Immature natural killer cell (primary cell): Measurements from ENCODE around the gene GIGYF1. TPM values are rescaled to one million over a fixed set of nuclear protein-coding genes. Genes with fewer than 3 reads are reported as not detected.
"Not testable (repeated sequence)": the region's sequence is repeated elsewhere in the genome, so short reads cannot be mapped to it uniquely, and the experiment has no call there.

Source experiments
- DNase-seq, 3 donors: peaks; one replicate each; pipeline ENCODE4 v3.0.0; 2022; ENCODE audit warnings: mixed read lengths in 1 of 3
- H3K27ac Mint-ChIP-seq, 6 donors: one replicate each; pipeline ENCODE4 v1.8.0; 2020; ENCODE audit warnings: mixed read lengths in 6 of 6, mild to moderate bottlenecking in 5 of 6, inconsistent platforms in 4 of 6, moderate library complexity in 3 of 6
- H3K27me3 Mint-ChIP-seq, 3 donors: one replicate each; pipeline ENCODE4 v1.8.0; 2020 to 2021; ENCODE audit warnings: low read depth in 3 of 3, mild to moderate bottlenecking in 3 of 3, mixed read lengths in 3 of 3, moderate library complexity in 3 of 3, inconsistent platforms in 1 of 3
- H3K36me3 Mint-ChIP-seq, 3 donors: one replicate each; pipeline ENCODE4 v1.8.0; 2020; ENCODE audit warnings: mixed read lengths in 3 of 3, inconsistent platforms in 2 of 3, mild to moderate bottlenecking in 2 of 3
- H3K4me1 Mint-ChIP-seq, 2 donors: one replicate each; pipeline ENCODE4 v1.8.0; 2020; ENCODE audit warnings: inconsistent platforms in 2 of 2, mild to moderate bottlenecking in 2 of 2, mixed read lengths in 2 of 2, moderate library complexity in 1 of 2
- H3K4me3 Mint-ChIP-seq, 5 donors: one replicate each; pipeline ENCODE4 v1.8.0; 2020; ENCODE audit warnings: mild to moderate bottlenecking in 5 of 5, mixed read lengths in 5 of 5, inconsistent platforms in 3 of 5, moderate library complexity in 3 of 5
- H3K9me3 Mint-ChIP-seq, 6 donors: one replicate each; pipeline ENCODE4 v1.8.0; 2020; ENCODE audit warnings: mild to moderate bottlenecking in 6 of 6, mixed read lengths in 6 of 6, inconsistent platforms in 4 of 6, moderate library complexity in 3 of 6
- polyA plus RNA-seq, 3 donors: library from polyadenylated mRNA; unstranded; fragments of 300-500 nt; fragmentation: Illumina TruSeq; gene quantifications; one replicate each; pipeline ENCODE4 v1.2.3, GENCODE V29; 2021

Gene GIGYF1
- polyA plus RNA-seq: 1 to 10 TPM in 1 of 3 donors, under 1 TPM in 2; 0.03 to 2.0 (median 0.47) TPM

DNA sequence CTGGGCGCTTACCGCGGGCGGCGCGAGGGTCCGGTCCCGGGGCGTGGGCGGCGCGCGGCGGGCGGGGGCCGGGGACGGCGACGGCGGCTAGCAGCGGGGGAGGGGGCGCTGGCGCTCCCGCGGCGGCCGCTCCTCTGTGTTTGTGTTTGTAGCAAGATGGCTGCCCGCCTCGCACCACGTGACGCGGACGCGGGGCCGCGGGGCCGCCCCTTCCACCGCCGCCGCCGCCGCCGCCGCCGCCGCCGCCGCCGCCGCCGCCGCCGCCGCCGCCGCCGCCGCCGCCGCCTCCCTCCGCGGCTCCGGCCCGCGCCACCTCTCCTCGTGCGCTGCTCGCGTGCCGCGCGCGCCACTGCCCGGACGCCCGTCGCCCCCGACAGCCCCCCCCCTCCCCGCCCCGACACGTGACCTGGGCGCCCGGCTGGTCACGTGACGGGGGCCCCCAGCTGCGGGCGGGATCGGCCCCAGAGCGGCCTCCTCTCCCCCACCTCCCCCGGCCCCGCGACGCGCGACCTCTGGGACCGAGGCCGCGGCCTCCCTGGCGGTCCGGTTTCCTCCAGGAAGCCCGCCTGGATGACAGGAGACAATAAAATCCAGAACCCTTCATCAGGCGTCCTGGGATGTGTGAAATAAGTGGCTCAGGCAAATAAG lies at the start of gene GIGYF1:
Gene GIGYF1, minus strand, starts transcription at position 153 of the 648 bp plus-strand sequence. CDS start 6,012 bp downstream, outside the sequence.
- H3K36me3 Mint-ChIP-seq: no peaks in the 10 kb centered on the region
- H3K9me3 Mint-ChIP-seq: no peaks in the 10 kb centered on the region

DNA sequence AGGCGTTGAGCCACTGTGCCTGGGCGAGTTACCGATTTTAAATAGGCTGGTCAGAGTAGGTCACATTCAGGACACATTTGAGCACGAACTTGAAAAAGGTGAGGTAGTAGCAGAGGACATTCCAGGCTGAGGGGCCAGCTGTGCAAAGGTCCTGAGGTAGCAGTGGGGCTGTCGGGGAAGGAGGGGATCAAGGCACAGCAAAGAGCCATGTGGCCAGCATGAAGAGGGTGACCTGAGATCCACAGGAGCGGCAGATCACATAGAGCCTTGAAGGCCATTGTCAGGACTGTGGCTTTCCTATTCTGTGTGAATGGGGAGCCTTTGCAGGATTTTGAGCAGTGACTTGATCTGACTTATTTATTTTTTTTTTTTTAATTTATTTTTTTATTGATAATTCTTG lies 45.9 kb upstream of the GIGYF1 start:
- peaks cover 0 to 1% of the 10 kb centered on the region in 2 donors for H3K4me1 Mint-ChIP-seq
- peaks cover 0 to 5% (median 3%) of the 10 kb centered on the region in 3 donors for H3K27me3 Mint-ChIP-seq
- H3K9me3 Mint-ChIP-seq: peaks cover 0 to 2% (median 0%) of the 10 kb centered on the region in 6 donors
- no peak overlapping the region for H3K4me3 Mint-ChIP-seq
- H3K36me3 Mint-ChIP-seq: peaks cover 0 to 4% (median 0%) of the 10 kb centered on the region in 3 donors
- DNase-seq: no peak
- no peak overlapping the region for H3K27ac Mint-ChIP-seq

More for the DNA sequence above, at the start of gene GIGYF1:
- Mint-ChIP-seq H3K27ac (peak within 1 kb of the TSS; percentile 85 to 97 (median 92)), H3K4me3 (peak within 1 kb of the TSS; percentile 90 to 96 (median 94)), H3K4me1 (peaks cover 27 to 40% of the 10 kb centered on the region in 2 donors), H3K27me3 (peaks cover 9 to 20% (median 17%) of the 10 kb centered on the region in 3 donors)
- peak; percentile 69 to 73 (median 71) for DNase-seq

DNA sequence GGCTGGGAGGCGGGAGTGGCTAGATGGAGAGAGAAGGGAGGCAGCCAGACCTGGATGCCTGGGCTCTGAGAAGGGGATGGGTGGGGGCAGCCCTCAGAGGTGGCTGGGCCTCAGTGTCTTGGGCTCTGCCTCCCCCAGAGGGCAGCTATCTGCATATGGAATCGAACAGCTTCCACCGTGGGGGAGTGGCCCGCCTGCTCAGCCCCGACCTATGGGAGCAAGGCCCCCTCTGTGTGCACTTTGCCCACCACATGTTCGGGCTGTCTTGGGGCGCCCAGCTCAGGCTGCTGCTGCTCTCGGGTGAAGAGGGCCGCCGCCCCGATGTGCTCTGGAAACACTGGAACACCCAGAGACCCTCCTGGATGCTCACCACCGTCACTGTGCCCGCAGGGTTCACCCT lies 42.6 kb upstream of the GIGYF1 start:
- no peaks in the 10 kb centered on the region for H3K4me1 Mint-ChIP-seq
- H3K27ac Mint-ChIP-seq: no peak overlapping the region
- no peaks in the 10 kb centered on the region for H3K36me3 Mint-ChIP-seq
- no peak overlapping the region for H3K4me3 Mint-ChIP-seq
- no peak for DNase-seq
- H3K9me3 Mint-ChIP-seq: no peaks in the 10 kb centered on the region
- H3K27me3 Mint-ChIP-seq: peaks cover 0 to 5% (median 5%) of the 10 kb centered on the region in 3 donors

DNA sequence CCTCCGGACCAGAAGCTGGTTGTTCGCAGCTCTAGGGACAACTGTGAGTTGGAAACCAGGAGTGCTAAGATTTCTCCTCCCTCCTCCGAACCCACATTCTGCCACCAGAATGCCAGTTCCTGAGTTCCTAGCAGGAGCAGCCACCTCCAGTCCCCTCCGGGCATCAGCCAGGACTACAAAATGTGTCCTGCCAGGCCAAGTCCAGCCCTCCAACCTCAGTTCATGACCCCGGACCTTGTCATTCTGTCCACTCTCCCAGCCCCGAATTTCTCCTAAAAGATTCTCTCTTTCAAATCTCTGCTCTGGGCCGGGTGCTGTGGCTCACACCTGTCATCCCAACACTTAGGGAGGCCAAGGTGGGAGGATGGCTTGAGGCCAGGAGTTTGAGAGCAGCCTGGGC lies 41.7 kb upstream of the GIGYF1 start:
- Mint-ChIP-seq H3K27ac (no peak overlapping the region), H3K9me3 (no peaks in the 10 kb centered on the region), H3K4me3 (no peak overlapping the region), H3K27me3 (peaks cover 4 to 5% (median 5%) of the 10 kb centered on the region in 3 donors), H3K36me3 (no peaks in the 10 kb centered on the region), H3K4me1 (no peaks in the 10 kb centered on the region)
- no peak for DNase-seq

DNA sequence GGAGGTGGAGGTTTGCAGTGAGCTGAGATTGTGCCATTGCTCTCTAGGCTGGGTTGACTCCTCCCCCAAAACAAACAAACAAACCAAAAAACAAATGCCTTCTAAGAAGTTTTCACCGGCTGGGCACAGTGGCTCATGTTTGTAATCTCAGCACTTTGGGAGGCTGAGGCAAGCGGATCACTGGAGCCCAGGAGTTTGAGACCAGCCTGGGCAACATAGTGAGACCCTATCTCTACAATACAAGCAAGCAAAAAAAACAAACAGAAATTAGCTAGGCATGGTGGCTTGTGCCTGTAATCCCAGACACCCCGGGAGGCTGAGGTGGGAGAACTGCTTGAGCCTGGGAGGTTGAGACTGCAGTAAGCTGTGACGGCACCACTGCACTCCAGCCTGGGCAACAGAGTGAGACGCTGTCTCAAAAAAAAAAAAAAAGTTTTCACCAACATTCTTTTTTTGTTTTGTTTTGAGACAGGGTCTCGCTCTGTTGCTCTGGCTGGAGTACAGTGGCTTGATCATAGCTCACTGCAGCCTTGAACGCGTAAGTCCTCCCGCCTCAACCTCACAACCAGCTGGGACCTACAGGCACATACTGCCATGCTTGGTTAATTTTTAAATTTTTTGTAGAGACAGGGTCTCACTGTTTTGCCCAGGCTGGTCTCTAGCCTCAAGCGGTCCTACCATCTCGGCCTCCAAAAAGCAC lies 38.0 kb upstream of the GIGYF1 start:
- Mint-ChIP-seq H3K27ac (no peak overlapping the region), H3K4me1 (no peaks in the 10 kb centered on the region), H3K4me3 (no peak overlapping the region), H3K9me3 (no peaks in the 10 kb centered on the region), H3K27me3 (peaks cover 3 to 8% (median 4%) of the 10 kb centered on the region in 3 donors), H3K36me3 (no peaks in the 10 kb centered on the region)
- no peak for DNase-seq

DNA sequence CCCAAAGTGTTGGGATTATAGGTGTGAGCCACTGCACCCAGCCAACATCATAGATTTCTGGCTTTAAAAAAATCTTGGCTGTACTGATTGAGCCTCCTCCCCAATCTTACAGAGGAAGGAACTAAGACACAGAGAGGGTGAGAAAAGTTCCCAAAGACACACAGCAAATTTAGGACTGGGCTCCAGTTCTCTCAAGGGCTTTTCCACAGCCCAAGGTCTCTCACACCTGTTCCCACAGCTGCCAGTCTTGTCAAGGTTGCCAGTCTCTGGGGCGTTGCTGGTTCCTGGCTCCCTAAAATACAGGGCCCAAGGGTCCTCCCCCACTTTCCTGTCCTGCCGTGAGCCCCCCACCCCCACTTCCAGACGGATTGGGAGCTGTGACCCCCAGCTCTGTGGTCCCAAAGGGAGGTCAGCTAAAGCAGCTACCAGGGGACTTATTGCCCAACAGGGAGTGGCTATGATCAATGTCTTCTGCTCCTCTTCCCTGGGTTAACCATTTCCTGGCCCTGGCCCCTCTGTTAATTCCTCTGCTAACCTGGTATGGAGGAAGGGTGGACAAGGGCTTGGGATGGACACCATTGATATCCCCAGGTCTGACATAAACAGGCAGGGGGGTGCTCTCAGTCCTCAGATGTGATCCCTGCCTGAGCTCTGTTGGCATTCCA lies 36.2 kb upstream of the GIGYF1 start:
- Mint-ChIP-seq H3K4me3 (no peak overlapping the region), H3K36me3 (no peaks in the 10 kb centered on the region), H3K9me3 (no peaks in the 10 kb centered on the region), H3K4me1 (peaks cover under 1 to 1% of the 10 kb centered on the region in 2 donors), H3K27ac (no peak overlapping the region), H3K27me3 (peaks cover 2 to 8% (median 4%) of the 10 kb centered on the region in 3 donors)
- DNase-seq: no peak

GRCh38 chr7:100728196-100728595 lies 34.1 kb upstream of the GIGYF1 start:
- peaks cover 3 to 6% (median 4%) of the 10 kb centered on the region in 3 donors for H3K27me3 Mint-ChIP-seq
- no peaks in the 10 kb centered on the region for H3K9me3 Mint-ChIP-seq
- H3K4me3 Mint-ChIP-seq: no peak overlapping the region
- no peaks in the 10 kb centered on the region for H3K36me3 Mint-ChIP-seq
- H3K4me1 Mint-ChIP-seq: peaks cover 3 to 6% of the 10 kb centered on the region in 2 donors
- peak overlapping the region in 1 of 6 donors; percentile 60 for H3K27ac Mint-ChIP-seq
- DNase-seq: no peak

- Mint-ChIP-seq H3K9me3 (no peaks in the 10 kb centered on the region), H3K27ac (no peak overlapping the region), H3K36me3 (no peaks in the 10 kb centered on the region), H3K27me3 (peaks cover 3 to 8% (median 5%) of the 10 kb centered on the region in 3 donors), H3K4me3 (no peak overlapping the region), H3K4me1 (peaks cover 3 to 6% of the 10 kb centered on the region in 2 donors)
- DNase-seq: no peak
These were observed 33.1 kb upstream of the GIGYF1 start for GRCh38 chr7:100726996-100727761.

DNA sequence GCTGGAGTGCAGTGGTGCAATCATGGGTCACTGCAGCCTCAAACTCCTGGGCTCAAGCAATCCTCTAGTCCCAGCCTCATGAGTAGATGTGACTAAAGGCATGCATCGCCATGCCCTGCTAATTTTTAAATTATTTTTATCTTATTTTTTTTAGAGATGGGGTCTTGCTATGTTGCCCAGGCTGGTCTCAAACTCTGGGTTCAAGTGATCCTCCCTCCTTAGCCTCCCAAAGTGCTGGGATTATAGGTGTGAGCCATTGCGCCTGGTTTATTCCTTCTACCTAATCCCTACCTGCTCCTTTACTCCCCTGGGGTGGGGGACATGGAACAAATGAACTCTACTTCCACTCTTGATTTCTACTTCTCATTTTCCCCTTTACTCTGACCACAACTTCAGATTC lies 30.3 kb upstream of the GIGYF1 start:
- H3K27me3 Mint-ChIP-seq: peaks cover 7 to 14% (median 11%) of the 10 kb centered on the region in 3 donors
- H3K27ac Mint-ChIP-seq, H3K4me1 Mint-ChIP-seq, H3K9me3 Mint-ChIP-seq, DNase-seq, H3K36me3 Mint-ChIP-seq, H3K4me3 Mint-ChIP-seq: not testable (repeated sequence)

GRCh38 chr7:100723732-100724275 lies 29.8 kb upstream of the GIGYF1 start:
- Mint-ChIP-seq H3K27me3 (peaks cover 7 to 15% (median 13%) of the 10 kb centered on the region in 3 donors), H3K27ac (no peak overlapping the region)
- DNase-seq: no peak

GRCh38 chr7:100722480-100723212 lies 28.6 kb upstream of the GIGYF1 start:
- Mint-ChIP-seq H3K27ac (no peak overlapping the region), H3K4me3 (no peak overlapping the region), H3K36me3 (peaks cover 0 to 6% (median 4%) of the 10 kb centered on the region in 3 donors), H3K9me3 (peaks cover 3 to 17% (median 8%) of the 10 kb centered on the region in 6 donors), H3K4me1 (peaks cover 3 to 6% of the 10 kb centered on the region in 2 donors), H3K27me3 (peaks cover 7 to 25% (median 13%) of the 10 kb centered on the region in 3 donors)
- no peak for DNase-seq

More at GRCh38 chr7:100723732-100724275, 29.8 kb upstream of the GIGYF1 start:
- Mint-ChIP-seq H3K36me3 (peaks cover 0 to 3% (median 3%) of the 10 kb centered on the region in 3 donors), H3K9me3 (peaks cover 0 to 5% (median 3%) of the 10 kb centered on the region in 6 donors), H3K4me3 (no peak overlapping the region), H3K4me1 (peaks cover 3 to 6% of the 10 kb centered on the region in 2 donors)

- DNase-seq: no peak
- H3K27ac Mint-ChIP-seq: no peak overlapping the region
- H3K4me1 Mint-ChIP-seq: peaks cover 3 to 6% of the 10 kb centered on the region in 2 donors
- H3K36me3 Mint-ChIP-seq: peaks cover 0 to 6% (median 4%) of the 10 kb centered on the region in 3 donors
- peaks cover 7 to 26% (median 13%) of the 10 kb centered on the region in 3 donors for H3K27me3 Mint-ChIP-seq
- no peak overlapping the region for H3K4me3 Mint-ChIP-seq
- H3K9me3 Mint-ChIP-seq: peaks cover 3 to 19% (median 8%) of the 10 kb centered on the region in 6 donors
These were observed 27.4 kb upstream of the GIGYF1 start for GRCh38 chr7:100721505-100721812.
